Mammary epithelial cell (primary cell): ENCODE data around the gene SUN2.

Experiments
- EZH2 ChIP-seq: IDR thresholded peaks from 2 replicates; pipeline ENCODE4 v1.6.1; 2012; ENCODE audit warnings: low read length, inconsistent platforms, borderline replicate concordance
- TF ChIP-seq, protein P1 (sequence below), 2 donors: IDR thresholded peaks in 1 of 2; conservative IDR thresholded peaks in 1 of 2; 2 replicates each; pipeline ENCODE4 v1.5.1; 2011 to 2012; ENCODE audit warnings: inconsistent platforms in 2 of 2, low read length in 2 of 2, mild to moderate bottlenecking in 2 of 2, control low read depth in 1 of 2, low read depth in 1 of 2; ENCODE audit not compliant: insufficient read depth in 1 of 2; ENCODE audit errors: extremely low read depth in 1 of 2

- TF ChIP-seq, protein P1, sequence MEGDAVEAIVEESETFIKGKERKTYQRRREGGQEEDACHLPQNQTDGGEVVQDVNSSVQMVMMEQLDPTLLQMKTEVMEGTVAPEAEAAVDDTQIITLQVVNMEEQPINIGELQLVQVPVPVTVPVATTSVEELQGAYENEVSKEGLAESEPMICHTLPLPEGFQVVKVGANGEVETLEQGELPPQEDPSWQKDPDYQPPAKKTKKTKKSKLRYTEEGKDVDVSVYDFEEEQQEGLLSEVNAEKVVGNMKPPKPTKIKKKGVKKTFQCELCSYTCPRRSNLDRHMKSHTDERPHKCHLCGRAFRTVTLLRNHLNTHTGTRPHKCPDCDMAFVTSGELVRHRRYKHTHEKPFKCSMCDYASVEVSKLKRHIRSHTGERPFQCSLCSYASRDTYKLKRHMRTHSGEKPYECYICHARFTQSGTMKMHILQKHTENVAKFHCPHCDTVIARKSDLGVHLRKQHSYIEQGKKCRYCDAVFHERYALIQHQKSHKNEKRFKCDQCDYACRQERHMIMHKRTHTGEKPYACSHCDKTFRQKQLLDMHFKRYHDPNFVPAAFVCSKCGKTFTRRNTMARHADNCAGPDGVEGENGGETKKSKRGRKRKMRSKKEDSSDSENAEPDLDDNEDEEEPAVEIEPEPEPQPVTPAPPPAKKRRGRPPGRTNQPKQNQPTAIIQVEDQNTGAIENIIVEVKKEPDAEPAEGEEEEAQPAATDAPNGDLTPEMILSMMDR (conservative IDR thresholded peaks at IDR 0.05 in 1 of 2, IDR thresholded peaks at IDR 0.05 in 1 of 2; ENCODE audit: extremely low read depth in 1 of 2, insufficient read depth in 1 of 2, low read depth in 1 of 2, low read length in 2 of 2) = no peak
- TF ChIP-seq EZH2 = no peak
Measured at GRCh38 chr22:38733724-38734381, 21.9 kb downstream of the SUN2 start.
